ENCODE data around the gene CRIP1. TPM values are rescaled to one million over a fixed set of nuclear protein-coding genes. Genes with fewer than 3 reads are reported as not detected.

The CRIP1 gene
- total RNA-seq, 1 donor from 2014 or later: 112 TPM

DNA sequence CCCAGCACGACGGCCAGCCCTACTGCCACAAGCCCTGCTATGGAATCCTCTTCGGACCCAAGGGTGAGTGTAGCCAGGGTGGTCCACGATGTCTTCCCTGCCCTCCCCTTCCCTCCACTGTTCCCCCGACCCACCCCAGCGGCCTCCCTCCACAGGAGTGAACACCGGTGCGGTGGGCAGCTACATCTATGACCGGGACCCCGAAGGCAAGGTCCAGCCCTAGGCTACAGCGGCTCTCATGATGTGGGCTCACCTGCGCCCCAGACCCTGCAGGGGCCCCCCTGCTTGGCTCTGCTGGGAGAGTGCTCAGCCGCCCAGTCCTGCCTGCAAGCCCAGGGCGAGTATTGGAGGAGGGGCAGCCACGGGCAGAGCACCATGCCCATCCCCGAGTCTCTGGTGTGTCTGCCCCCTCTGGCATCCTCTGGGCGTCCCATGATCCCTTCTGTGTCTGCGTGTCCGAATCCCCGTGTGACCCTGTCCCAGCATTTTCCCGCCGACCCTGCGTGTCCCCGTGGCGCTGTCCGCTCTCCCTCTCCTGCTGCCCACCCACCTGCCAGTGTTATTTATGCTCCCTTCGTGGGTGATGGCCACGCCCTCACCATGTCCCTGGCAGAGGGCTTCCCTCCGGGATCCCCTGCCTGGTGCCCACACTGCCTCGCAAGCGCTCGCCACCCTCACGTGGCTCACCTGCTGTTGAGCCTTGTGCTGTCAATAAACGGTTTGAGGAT is 7.1 kb upstream of the CRIP1 start:
- Mint-ChIP-seq H3K27ac (peak overlapping the region; percentile 61), H3K27me3 (peaks cover 3% of the 10 kb centered on the region), H3K4me1 (peaks cover 67% of the 10 kb centered on the region), H3K4me3 (peak overlapping the region; percentile 35), H3K36me3 (ENCODE audit: low read depth) (no peaks in the 10 kb centered on the region), H3K9me3 (no peaks in the 10 kb centered on the region)
- ATAC-seq (ENCODE audit: low read depth): no peak
- ChIA-PET CTCF (interaction anchor here (1.1 to 2.2 kb wide), 3 partner anchors 9 to 62 kb away, joined by 3 to 58 read pairs (median 9); partner anchors contain the start of gene TEDC1), POLR2A (no interaction called here)
- TF ChIP-seq, protein P1, sequence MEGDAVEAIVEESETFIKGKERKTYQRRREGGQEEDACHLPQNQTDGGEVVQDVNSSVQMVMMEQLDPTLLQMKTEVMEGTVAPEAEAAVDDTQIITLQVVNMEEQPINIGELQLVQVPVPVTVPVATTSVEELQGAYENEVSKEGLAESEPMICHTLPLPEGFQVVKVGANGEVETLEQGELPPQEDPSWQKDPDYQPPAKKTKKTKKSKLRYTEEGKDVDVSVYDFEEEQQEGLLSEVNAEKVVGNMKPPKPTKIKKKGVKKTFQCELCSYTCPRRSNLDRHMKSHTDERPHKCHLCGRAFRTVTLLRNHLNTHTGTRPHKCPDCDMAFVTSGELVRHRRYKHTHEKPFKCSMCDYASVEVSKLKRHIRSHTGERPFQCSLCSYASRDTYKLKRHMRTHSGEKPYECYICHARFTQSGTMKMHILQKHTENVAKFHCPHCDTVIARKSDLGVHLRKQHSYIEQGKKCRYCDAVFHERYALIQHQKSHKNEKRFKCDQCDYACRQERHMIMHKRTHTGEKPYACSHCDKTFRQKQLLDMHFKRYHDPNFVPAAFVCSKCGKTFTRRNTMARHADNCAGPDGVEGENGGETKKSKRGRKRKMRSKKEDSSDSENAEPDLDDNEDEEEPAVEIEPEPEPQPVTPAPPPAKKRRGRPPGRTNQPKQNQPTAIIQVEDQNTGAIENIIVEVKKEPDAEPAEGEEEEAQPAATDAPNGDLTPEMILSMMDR (IDR thresholded peaks at IDR 0.05): no peak
- no peak for DNase-seq
- intact Hi-C loops (cut with micrococcal nuclease): loop anchor here (2.0 to 5.0 kb wide), 2 partner anchors 53 to 62 kb away; partner anchors contain the start of gene MTA1

DNA sequence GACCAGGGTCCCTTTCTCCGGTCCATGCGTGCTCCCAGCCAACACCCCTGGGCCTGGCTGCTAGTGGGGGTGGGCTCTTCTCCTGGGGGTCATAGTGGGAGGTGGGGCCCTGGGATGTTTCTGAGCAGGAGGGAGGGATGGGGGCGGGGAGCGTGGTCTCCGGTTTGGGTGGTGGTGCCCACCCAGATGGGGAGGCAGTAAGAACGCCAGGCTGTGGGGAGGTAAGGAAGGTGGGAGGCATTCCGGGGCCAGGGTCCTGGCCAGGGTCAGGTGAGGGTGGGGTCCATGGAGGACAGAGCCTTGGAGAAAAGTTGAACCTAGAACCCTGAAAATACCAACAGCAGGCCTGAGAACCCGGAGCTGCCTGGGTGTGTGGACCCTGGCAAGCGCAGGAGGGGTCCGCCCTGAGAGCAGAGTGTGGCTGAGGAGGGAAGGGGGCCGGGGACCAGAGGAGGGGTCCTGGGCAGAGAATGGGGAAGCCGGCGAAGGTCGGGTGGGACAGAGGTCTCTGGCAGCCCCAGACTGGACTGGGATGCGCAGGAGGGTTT is 6.4 kb upstream of the CRIP1 start:
- Mint-ChIP-seq H3K27ac (peak overlapping the region; percentile 94), H3K9me3 (no peaks in the 10 kb centered on the region), H3K36me3 (ENCODE audit: low read depth) (no peaks in the 10 kb centered on the region), H3K27me3 (peaks cover 3% of the 10 kb centered on the region), H3K4me3 (no peak overlapping the region), H3K4me1 (peaks cover 73% of the 10 kb centered on the region)
- ChIA-PET CTCF (interaction anchor here (0.7 to 2.2 kb wide), 14 partner anchors 9 to 109 kb away, joined by 3 to 58 read pairs (median 4); partner anchors contain the start of genes TEDC1 and TMEM121), POLR2A (interaction anchor here (1.3 to 1.9 kb wide), 3 partner anchors 10 to 52 kb away, joined by 3 to 33 read pairs (median 6); no protein-coding TSS in a partner anchor)
- TF ChIP-seq, protein P1 (IDR thresholded peaks at IDR 0.05): no peak
- intact Hi-C loops (cut with micrococcal nuclease): loop anchor here (2.0 kb wide), 1 partner anchor 53 kb away; no protein-coding TSS in a partner anchor
- no peak for ATAC-seq (ENCODE audit: low read depth)
- no peak for DNase-seq

DNA sequence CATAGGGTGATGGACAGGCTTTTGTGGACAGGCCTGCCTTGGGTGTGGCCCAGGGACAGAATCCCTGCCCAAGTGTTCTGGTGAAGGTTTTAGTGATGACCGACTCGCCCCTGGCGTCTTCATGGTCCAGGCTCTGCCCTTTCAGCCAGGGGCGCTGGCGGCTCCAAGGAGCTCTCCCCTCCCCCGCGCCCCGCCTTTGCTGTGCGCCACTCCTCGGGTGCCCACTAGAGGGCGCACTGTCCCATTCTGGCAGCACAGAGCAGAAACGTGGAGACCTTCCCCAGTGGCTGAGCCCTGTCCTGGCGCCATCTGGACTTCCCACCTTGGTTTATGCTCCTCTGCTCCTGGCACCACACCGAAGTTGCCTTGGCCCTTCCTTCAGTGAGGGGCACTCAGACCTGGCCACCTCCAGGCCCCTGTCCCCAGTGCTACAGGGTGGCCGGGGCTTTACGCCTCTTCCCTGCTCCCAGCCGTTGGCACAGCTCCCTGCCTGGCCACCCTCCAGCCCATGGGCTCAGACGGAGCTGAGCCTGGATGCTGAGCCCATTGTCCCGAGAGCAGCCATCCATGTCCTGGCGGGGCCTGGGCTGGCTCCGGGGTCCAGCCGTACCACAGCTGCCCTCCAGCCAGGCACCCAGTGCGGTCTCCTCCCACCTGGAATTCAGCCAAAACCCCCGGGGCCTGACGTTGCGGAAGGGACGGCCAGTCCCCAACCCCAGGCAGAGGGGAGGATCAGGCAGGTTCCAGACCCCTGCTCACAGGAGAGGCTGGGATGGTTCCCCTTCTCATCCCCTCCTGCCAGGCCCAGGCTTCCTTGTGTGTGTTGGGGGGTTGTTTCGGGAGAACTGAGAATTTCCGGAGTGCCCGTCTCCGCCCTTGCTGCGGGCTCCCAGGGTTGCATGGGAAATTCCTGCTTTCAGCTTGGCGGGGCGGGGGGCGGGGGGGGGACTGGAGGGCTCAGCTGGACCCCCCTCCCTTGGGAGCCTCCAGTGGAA is 5.6 kb upstream of the CRIP1 start:
- peaks cover 73% of the 10 kb centered on the region for H3K4me1 Mint-ChIP-seq
- ATAC-seq (ENCODE audit: low read depth) (peak; percentile 60), DNase-seq (peak; percentile 93)
- TF ChIP-seq, protein P1 (IDR thresholded peaks at IDR 0.05): peak; percentile 49
- H3K4me3 Mint-ChIP-seq: peak overlapping the region; percentile 75
- H3K36me3 Mint-ChIP-seq (ENCODE audit: low read depth): no peaks in the 10 kb centered on the region
- no peaks in the 10 kb centered on the region for H3K9me3 Mint-ChIP-seq
- peaks cover 3% of the 10 kb centered on the region for H3K27me3 Mint-ChIP-seq
- ChIA-PET POLR2A (interaction anchor here (0.7 to 1.9 kb wide), 5 partner anchors 9 to 81 kb away, joined by 3 to 33 read pairs (median 3); no protein-coding TSS in a partner anchor), CTCF (interaction anchor here (0.7 to 2.2 kb wide), 16 partner anchors 9 to 110 kb away, joined by 3 to 58 read pairs (median 3); partner anchors contain the start of genes TEDC1 and TMEM121)
- peak overlapping the region; percentile 94 for H3K27ac Mint-ChIP-seq
- intact Hi-C loops (cut with micrococcal nuclease): loop anchor here (1.0 to 2.0 kb wide), 2 partner anchors 8 to 52 kb away; no protein-coding TSS in a partner anchor

DNA sequence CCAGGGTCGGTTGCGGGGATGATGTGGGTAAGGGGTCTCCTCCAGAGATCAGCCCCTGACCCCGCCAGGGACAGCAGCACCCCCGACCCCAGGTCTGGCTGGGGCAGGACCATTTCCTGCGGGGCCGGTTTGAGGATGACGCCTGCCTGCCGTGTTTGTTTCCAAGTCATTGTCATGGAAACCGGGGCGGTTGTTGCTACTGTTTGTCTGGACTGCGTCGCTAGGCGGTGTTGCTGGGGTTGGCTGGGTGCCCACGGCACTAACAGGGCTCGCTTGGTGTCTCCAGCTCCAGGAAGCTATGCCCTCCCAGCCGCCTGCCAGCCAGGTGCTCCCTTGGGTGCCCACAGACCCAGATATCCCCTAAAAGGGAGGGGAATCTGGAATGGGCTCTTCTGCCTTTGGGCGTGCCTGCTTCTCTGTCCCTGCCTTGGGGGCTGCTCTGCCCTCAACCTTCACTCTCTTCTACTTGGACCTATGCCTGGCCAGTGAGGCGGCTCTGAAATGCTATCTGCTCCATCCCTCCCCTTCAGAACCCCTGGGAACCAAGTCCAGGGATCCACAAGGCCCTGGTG is 4.7 kb upstream of the CRIP1 start:
- ChIA-PET POLR2A (interaction anchor here (0.7 to 1.9 kb wide), 3 partner anchors 8 to 80 kb away, joined by 3 to 33 read pairs (median 3); no protein-coding TSS in a partner anchor), CTCF (interaction anchor here (1.0 to 2.2 kb wide), 5 partner anchors 9 to 111 kb away, joined by 3 to 58 read pairs (median 5); partner anchors contain the start of gene TEDC1)
- peak; percentile 55 for ATAC-seq (ENCODE audit: low read depth)
- Mint-ChIP-seq H3K36me3 (ENCODE audit: low read depth) (no peaks in the 10 kb centered on the region), H3K4me1 (peaks cover 73% of the 10 kb centered on the region), H3K4me3 (peak overlapping the region; percentile 66), H3K27ac (peak overlapping the region; percentile 94), H3K27me3 (peaks cover 3% of the 10 kb centered on the region), H3K9me3 (no peaks in the 10 kb centered on the region)
- DNase-seq: peak; percentile 77
- TF ChIP-seq, protein P1 (IDR thresholded peaks at IDR 0.05): no peak
- intact Hi-C loops (cut with micrococcal nuclease): loop anchor here (1.0 to 2.0 kb wide), 2 partner anchors 7 to 51 kb away; no protein-coding TSS in a partner anchor
